Liver (tissue), 3 donors: Measurements from ENCODE around the gene ARL6IP4.

Source experiments
- ATF3 ChIP-seq: IDR thresholded peaks from 2 replicates; pipeline ENCODE4 v1.6.1; 2016; ENCODE audit warnings: antibody characterized with exemption
- CTCF ChIP-seq: fragments of 150-350 bp; IDR thresholded peaks from 2 replicates; pipeline ENCODE4 v1.5.1; 2017; ENCODE audit warnings: improper control_type of control experiment, low read depth, low read length; ENCODE audit not compliant: missing input control
- JUND ChIP-seq, 2 donors: IDR thresholded peaks; 2 replicates each; pipeline ENCODE4 v1.6.1; 2016; ENCODE audit warnings: antibody characterized with exemption in 2 of 2
- RAD21 ChIP-seq, 2 donors: IDR thresholded peaks; 2 replicates each; pipeline ENCODE4 v1.6.1; 2016; ENCODE audit warnings: antibody characterized with exemption in 2 of 2, mild to moderate bottlenecking in 2 of 2
- TAF1 ChIP-seq: conservative IDR thresholded peaks from 2 replicates; pipeline ENCODE4 v1.6.1; 2016; ENCODE audit warnings: antibody characterized with exemption, mild to moderate bottlenecking
- YY1 ChIP-seq: IDR thresholded peaks from 2 replicates; pipeline ENCODE4 v1.6.1; 2016; ENCODE audit warnings: antibody characterized with exemption, mild to moderate bottlenecking
- donor health status: healthy.
- donor health status: healthy.

GRCh38 chr12:122989225-122989839 is 8.9 kb downstream of the ARL6IP4 start:
- TF ChIP-seq CTCF: no peak
- no peak for TF ChIP-seq ATF3
- TF ChIP-seq RAD21 (IDR thresholded peaks at IDR 0.05): no peak
- no peak for TF ChIP-seq YY1
- no peak for TF ChIP-seq JUND (IDR thresholded peaks at IDR 0.05)
- no peak for TF ChIP-seq TAF1
